ENCODE measurements around the gene CEP192. TPM values are rescaled to one million over a fixed set of nuclear protein-coding genes. Genes with fewer than 3 reads are reported as not detected.

Gene CEP192
- total RNA-seq, 4 donors from 2014 or later, result 16.9 to 28.6 (median 20.0) TPM

DNA sequence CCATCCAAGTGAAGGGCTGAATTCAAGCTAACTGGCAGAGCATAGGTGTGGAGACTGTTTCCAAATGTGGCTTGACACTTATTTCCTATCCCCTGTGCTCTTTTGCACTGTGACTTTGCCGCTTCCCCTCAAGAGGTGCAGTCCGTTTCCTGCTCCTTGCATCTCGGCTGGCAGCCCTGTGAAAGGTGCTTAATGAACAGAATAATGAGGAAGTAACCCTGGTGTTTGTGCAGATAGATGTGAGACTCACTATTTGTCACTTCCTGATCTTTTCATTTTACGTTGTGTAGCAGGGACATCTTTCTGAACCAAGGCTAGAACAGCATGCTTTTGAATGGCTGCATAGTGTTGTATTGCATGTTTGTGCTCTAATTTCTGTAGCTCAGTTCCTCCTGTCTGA, 60.8 kb downstream of the CEP192 start:
- H3K36me3 ChIP-seq, result peaks cover 0 to 97% of the 10 kb centered on the region in 2 donors
- 75 to 92% methylated on average over 2 to 4 of the region's 4 CpGs for WGBS, 2 donors (ENCODE audit: low coverage in 1 of 2)
- no peak for TF ChIP-seq POLR2AphosphoS5 (IDR thresholded peaks at IDR 0.05)
- TF ChIP-seq POLR2A (IDR thresholded peaks at IDR 0.05), result no peak
- TF ChIP-seq, protein P1, sequence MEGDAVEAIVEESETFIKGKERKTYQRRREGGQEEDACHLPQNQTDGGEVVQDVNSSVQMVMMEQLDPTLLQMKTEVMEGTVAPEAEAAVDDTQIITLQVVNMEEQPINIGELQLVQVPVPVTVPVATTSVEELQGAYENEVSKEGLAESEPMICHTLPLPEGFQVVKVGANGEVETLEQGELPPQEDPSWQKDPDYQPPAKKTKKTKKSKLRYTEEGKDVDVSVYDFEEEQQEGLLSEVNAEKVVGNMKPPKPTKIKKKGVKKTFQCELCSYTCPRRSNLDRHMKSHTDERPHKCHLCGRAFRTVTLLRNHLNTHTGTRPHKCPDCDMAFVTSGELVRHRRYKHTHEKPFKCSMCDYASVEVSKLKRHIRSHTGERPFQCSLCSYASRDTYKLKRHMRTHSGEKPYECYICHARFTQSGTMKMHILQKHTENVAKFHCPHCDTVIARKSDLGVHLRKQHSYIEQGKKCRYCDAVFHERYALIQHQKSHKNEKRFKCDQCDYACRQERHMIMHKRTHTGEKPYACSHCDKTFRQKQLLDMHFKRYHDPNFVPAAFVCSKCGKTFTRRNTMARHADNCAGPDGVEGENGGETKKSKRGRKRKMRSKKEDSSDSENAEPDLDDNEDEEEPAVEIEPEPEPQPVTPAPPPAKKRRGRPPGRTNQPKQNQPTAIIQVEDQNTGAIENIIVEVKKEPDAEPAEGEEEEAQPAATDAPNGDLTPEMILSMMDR (IDR thresholded peaks at IDR 0.05), result no peak
- TF ChIP-seq EP300 (IDR thresholded peaks at IDR 0.05), result no peak

DNA sequence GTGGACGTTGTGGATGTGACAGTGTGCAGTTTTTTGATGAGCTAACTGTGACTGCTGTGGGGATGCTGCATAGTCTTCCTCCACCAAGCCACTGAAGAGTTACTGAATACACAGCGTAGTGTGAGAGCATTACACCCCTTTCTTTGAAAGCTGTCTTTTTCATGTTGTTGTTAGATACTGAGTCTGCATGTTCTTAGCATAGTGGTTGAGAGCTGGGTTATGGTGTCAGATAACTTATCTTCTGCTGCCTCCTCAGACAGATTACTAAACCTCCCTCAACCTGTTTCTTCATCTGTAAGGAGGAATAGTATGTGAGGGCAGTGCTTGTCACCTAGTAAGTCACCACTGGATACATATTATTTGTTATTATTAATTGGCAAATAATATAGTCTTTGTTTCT, 63.2 kb downstream of the CEP192 start:
- ATAC-seq, result no peak
- H3K9me3 ChIP-seq, result no peaks in the 10 kb centered on the region
- H3K4me1 ChIP-seq, result no peaks in the 10 kb centered on the region
- H3K4me3 ChIP-seq, result no peak overlapping the region
- TF ChIP-seq POLR2AphosphoS5 (IDR thresholded peaks at IDR 0.05), result no peak
- TF ChIP-seq EP300 (IDR thresholded peaks at IDR 0.05), result no peak
- no peak for TF ChIP-seq POLR2A (IDR thresholded peaks at IDR 0.05)
- TF ChIP-seq, protein P1 (IDR thresholded peaks at IDR 0.05), result no peak
- 40 to 94% methylated on average over 1 to 2 of the region's 2 CpGs for WGBS, 2 donors (ENCODE audit: low coverage in 1 of 2)
- peaks cover 0 to 100% of the 10 kb centered on the region in 2 donors for H3K36me3 ChIP-seq
- H3K27ac ChIP-seq, result no peak overlapping the region
- H3K27me3 ChIP-seq, result no peaks in the 10 kb centered on the region

More for the DNA sequence above, 60.8 kb downstream of the CEP192 start:
- Histone ChIP-seq H3K4me3 (no peak overlapping the region), H3K4me1 (no peaks in the 10 kb centered on the region), H3K9me3 (no peaks in the 10 kb centered on the region), H3K27me3 (no peaks in the 10 kb centered on the region), H3K27ac (no peak overlapping the region)
- no peak for ATAC-seq

DNA sequence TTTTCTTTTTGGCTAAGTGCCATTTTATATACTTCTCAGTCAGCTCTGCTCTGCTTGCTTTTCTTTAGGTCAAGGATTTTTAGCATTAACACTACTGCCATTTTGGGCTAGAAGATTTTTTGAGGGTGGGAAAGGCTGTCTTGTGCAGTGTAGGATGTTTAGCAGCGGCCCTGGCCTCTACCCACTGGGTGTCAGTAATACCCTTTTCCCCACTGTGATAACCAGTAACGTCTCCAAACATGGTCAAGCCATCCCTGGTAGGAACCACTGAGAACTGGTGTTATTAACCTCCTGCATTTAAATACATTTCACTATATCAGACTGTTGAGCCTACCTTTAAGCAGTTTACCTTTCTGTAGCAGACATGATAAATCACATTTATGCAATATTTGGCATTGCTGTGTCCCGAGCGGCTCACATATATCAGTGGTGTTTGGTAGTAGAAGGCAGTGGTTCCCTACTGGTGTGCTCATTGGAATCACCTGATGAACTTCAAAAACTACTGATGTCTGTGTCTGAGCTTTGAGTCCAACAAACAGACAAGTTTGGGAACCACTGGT, 70.5 kb downstream of the CEP192 start:
- Histone ChIP-seq H3K27ac (no peak overlapping the region), H3K4me3 (no peak overlapping the region), H3K4me1 (peaks cover 0 to 5% (median 0%) of the 10 kb centered on the region in 3 donors), H3K9me3 (no peaks in the 10 kb centered on the region), H3K36me3 (peaks cover 0 to 55% of the 10 kb centered on the region in 2 donors), H3K27me3 (no peaks in the 10 kb centered on the region)
- WGBS, 2 donors (ENCODE audit: low coverage in 1 of 2), result 80 to 86% methylated on average over 2 of the region's 4 CpGs
- ATAC-seq, result no peak
- TF ChIP-seq, protein P1 (IDR thresholded peaks at IDR 0.05), result no peak
- TF ChIP-seq POLR2A (IDR thresholded peaks at IDR 0.05) (no peak), EP300 (IDR thresholded peaks at IDR 0.05) (no peak), POLR2AphosphoS5 (IDR thresholded peaks at IDR 0.05) (no peak)

DNA sequence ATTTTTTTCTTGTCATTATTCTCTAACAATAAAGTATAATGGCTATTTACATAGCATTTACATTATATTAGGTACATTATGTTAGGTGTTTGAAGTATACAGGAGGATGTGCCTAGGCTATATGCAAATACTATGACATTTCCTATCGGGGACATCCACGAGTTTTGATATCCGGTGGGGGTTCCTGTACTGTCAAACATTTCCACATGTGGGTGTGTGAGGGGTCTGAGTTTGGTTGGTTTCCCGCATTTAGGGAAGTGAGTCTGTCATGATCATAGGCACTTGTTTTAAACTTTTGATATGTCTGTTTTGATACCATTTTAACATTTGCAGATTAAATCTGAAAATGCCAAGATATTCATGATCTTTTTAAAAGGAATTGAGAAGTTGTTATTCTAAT, 76.0 kb downstream of the CEP192 start:
- ATAC-seq, result no peak
- H3K4me3 ChIP-seq, result no peak overlapping the region
- TF ChIP-seq EP300 (IDR thresholded peaks at IDR 0.05), result no peak
- no peak for TF ChIP-seq POLR2A (IDR thresholded peaks at IDR 0.05)
- TF ChIP-seq POLR2AphosphoS5 (IDR thresholded peaks at IDR 0.05), result no peak
- TF ChIP-seq, protein P1 (IDR thresholded peaks at IDR 0.05), result no peak
- peaks cover 0 to under 1% (median 0%) of the 10 kb centered on the region in 3 donors for H3K4me1 ChIP-seq
- no peak overlapping the region for H3K27ac ChIP-seq
- WGBS, 2 donors (ENCODE audit: low coverage in 1 of 2), result 82 to 86% methylated on average over 4 of the region's 4 CpGs
- peaks cover 0 to 50% of the 10 kb centered on the region in 2 donors for H3K36me3 ChIP-seq
- H3K9me3 ChIP-seq, result no peaks in the 10 kb centered on the region
- H3K27me3 ChIP-seq, result no peaks in the 10 kb centered on the region

DNA sequence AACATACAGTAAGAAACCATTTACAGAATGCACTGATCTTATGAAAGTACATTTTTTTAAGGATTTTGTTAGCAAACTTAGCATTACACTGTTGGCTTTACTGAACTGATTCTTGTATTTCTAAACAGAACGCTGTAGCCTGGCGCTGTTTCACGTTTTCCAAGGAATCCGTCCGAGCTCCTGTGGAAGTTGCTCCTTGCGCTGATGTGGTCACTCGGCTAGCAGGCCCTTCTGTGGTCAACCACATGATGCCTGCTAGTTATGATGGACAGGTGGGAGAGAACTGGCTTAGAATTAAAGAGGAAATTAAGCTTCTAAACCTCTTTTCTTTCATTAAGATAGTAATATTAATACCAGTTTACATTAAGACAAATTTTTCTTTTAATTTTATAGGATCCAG, 76.8 kb downstream of the CEP192 start:
- no peak overlapping the region for H3K4me3 ChIP-seq
- peaks cover 0 to 58% of the 10 kb centered on the region in 2 donors for H3K36me3 ChIP-seq
- no peaks in the 10 kb centered on the region for H3K4me1 ChIP-seq
- no peaks in the 10 kb centered on the region for H3K27me3 ChIP-seq
- H3K27ac ChIP-seq, result no peak overlapping the region
- WGBS, 2 donors (ENCODE audit: low coverage in 1 of 2), result 82 to 86% methylated on average over 5 to 7 of the region's 7 CpGs
- no peaks in the 10 kb centered on the region for H3K9me3 ChIP-seq
- no peak for ATAC-seq
- TF ChIP-seq, protein P1 (IDR thresholded peaks at IDR 0.05), result no peak
- TF ChIP-seq POLR2A (IDR thresholded peaks at IDR 0.05) (no peak), EP300 (IDR thresholded peaks at IDR 0.05) (no peak), POLR2AphosphoS5 (IDR thresholded peaks at IDR 0.05) (no peak)
